Heart left ventricle (tissue), 16 donors: ENCODE results near the gene CROCC. TPM values are rescaled to one million over a fixed set of nuclear protein-coding genes. Genes with fewer than 3 reads are reported as not detected.
"Not testable (repeated sequence)": the region's sequence is repeated elsewhere in the genome, so short reads cannot be mapped to it uniquely, and the experiment has no call there.

Experiments
- ATAC-seq, 4 donors: fragments of 200-7000 bp; cut with Tn5 transposase; one replicate each; pipeline ENCODE4 v1.9.1; 2020 to 2022; ENCODE audit warnings: moderate library complexity in 4 of 4, mild to moderate bottlenecking in 3 of 4, moderate number of reproducible peaks in 1 of 4
- DNase-seq, 5 donors: peaks; one replicate each; pipeline ENCODE4 v3.0.0-alpha.2; 2020
- H3K27ac ChIP-seq, 12 donors: fragments of 200-600 bp; sonication (generic) in 4 of 12; one replicate each; pipeline versions ENCODE4 v1.5.0 to v1.8.0; 2016 to 2022; ENCODE audit warnings: mild to moderate bottlenecking in 2 of 12
- H3K27me3 ChIP-seq, 9 donors: fragments of 200-600 bp; sonication (generic) in 2 of 9; one replicate each; pipeline versions ENCODE4 v1.5.1 to v1.8.0; 2016 to 2022; ENCODE audit warnings: mild to moderate bottlenecking in 3 of 9
- H3K36me3 ChIP-seq, 9 donors: fragments of 200-600 bp; sonication (generic) in 2 of 9; one replicate each; pipeline versions ENCODE4 v1.5.0 to v1.8.0; 2018 to 2022; ENCODE audit warnings: mild to moderate bottlenecking in 2 of 9
- H3K4me1 ChIP-seq, 12 donors: fragments of 200-600 bp; sonication (generic) in 4 of 12; one replicate each; pipeline versions ENCODE4 v1.5.0 to v1.8.0; 2016 to 2022; ENCODE audit warnings: mild to moderate bottlenecking in 3 of 12
- H3K4me3 ChIP-seq, 12 donors: fragments of 200-600 bp; sonication (generic) in 4 of 12; one replicate each; pipeline versions ENCODE4 v1.5.0 to v1.8.0; 2017 to 2022; ENCODE audit warnings: mild to moderate bottlenecking in 9 of 12, moderate library complexity in 4 of 12
- H3K9me3 ChIP-seq, 12 donors: fragments of 200-600 bp; sonication (generic) in 4 of 12; one replicate each; pipeline versions ENCODE4 v1.5.0 to v1.8.0; 2016 to 2022; ENCODE audit warnings: mild to moderate bottlenecking in 1 of 12
- CTCF ChIP-seq, 12 donors: fragments of 200-600 bp; sonication (generic) in 4 of 12; IDR thresholded peaks; one replicate each; pipeline versions ENCODE4 v1.5.0 to v1.8.0; 2018 to 2022; ENCODE audit warnings: antibody characterized with exemption in 12 of 12, mild to moderate bottlenecking in 5 of 12
- POLR2A ChIP-seq, 2 donors: fragments of 450-650 bp; IDR thresholded peaks; one replicate each; pipeline ENCODE4 v1.6.1; 2017; ENCODE audit warnings: antibody characterized with exemption in 2 of 2, mild to moderate bottlenecking in 2 of 2, moderate library complexity in 2 of 2
- WGBS, 4 donors: extraction: QIAGEN DNeasy Blood & Tissue Kit in 2 of 4; methylation state at CpG; one replicate each; pipeline versions ENCODE4 v1.1.5 to v1.1.7; 2013 to 2018; 5-methylcytosine and 5-hydroxymethylcytosine counted together
- intact Hi-C, 10 donors: fragments of 100-400 bp; cut with DNase I; formaldehyde crosslinking; loops; one replicate each; pipeline versions ENCODE4 v1.11.1 to v1.14.2; 2022
- polyA plus RNA-seq, 2 donors: library from polyadenylated mRNA; stranded (reverse); fragments of 200-250 nt; gene quantifications; one replicate each; pipeline ENCODE4 v1.2.3, GENCODE V29; 2013
- total RNA-seq, 9 donors: library from RNA; depleted of rRNA in 2 of 9; stranded (reverse); fragments of >200 nt in 2 of 9; fragmentation: NEBNext Ultra II Directional in 3 of 9; extraction: Animal tissue kit (Norgen Biotek cat#: 25700) in 3 of 9; gene quantifications; one replicate each; pipeline versions ENCODE4 v1.1.0 to v1.2.4, GENCODE V29; 2016 to 2023
- donor health status: ischemic (EF 13 %, LVEDD 7.1; RV severe dilation, severe dysfunction).
- donor health status: healthy with polysubstance abuse.
- donor health status: DM: no; HTN: yes; CAD: no.
- donor health status: DM: no; HTN: no; CAD: no.
- donor health status: ischemic (EF 25% LVEDD 6.9; RV normal size, moderate dysfunction).
- donor health status: ischemic (EF 25% LVEDD 5.7; RV mildly dilated, moderate dysfunction).
- donor health status: healthy.
- donor health status: DM: yes; HTN: yes; CAD: no.
- donor health status: ischemic (EF 35%, LVEDD 5.7; RV mildly dilated, moderate dysfunction).
- donor health status: nonischemic (EF 11% LVEDD 7.7; RV severe dilation, severe dysfunction).
- donor health status: DM: yes; HTN: yes; CAD: no.
- donor health status: PGD.
- donor health status: ischemic (EF 29% LVEDD 5.4; RV normal size, mild dysfunction).
- donor health status: nonischemic (EF 23%, LVEDD 6.1; RV moderate dilation, normal function).

The CROCC gene
- total and polyA plus RNA-seq, 11 donors = 3.9 to 17.0 (median 7.6) TPM

DNA sequence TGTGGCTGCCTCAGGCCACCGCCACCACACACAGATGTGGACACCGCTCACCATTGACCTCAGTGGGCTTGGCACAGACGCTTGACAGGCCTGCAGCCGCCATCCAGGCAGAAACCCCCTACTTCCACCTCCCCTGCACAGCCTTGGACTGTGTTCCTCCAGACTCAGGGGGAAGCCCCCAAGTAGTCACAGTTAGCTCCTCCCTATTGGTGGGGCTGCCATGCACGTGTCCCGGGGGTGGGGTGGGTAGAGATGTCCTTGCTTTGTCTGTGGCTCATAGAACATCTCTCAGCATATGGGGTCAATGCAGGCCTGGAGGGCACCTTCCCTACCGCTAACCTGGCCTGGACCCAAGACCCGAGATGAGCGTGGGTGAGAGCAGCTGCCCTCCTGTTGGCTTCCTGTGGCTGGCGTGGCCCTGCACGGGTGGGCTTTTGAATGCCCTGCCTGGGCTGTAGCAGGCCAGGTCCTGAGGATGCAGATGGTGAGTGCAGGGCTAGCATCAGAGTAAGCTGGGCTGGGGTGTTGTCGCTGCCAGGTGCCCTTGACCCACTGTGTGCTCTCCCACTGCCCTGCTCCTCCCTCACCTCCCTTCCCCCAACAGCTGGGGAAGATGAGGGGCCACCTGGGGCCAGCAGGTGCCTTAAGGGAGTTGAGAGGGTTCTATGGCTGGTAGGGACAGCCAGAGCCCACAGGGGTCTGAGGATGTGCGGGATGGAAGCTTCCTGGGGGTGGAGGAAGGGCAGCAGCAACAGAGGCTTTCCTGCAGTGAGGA, 6.2 kb downstream of the CROCC start:
- no peaks in the 10 kb centered on the region for H3K9me3 ChIP-seq
- H3K36me3 ChIP-seq = peaks cover 0 to 28% (median 10%) of the 10 kb centered on the region in 9 donors
- no peak overlapping the region for H3K27ac ChIP-seq
- TF ChIP-seq CTCF (IDR thresholded peaks at IDR 0.05) (no peak), POLR2A (IDR thresholded peaks at IDR 0.05) (no peak)
- peak in 1 of 4 donors; percentile 6 for ATAC-seq
- WGBS, 4 donors = 86 to 91% (median 91%) methylated on average over 12 to 13 of the region's 13 CpGs
- no peak overlapping the region for H3K4me3 ChIP-seq
- no peaks in the 10 kb centered on the region for H3K27me3 ChIP-seq
- intact Hi-C loops = loop anchor here in 1 of 10 donors (10.0 kb wide), 1 partner anchor 203 kb away; no protein-coding TSS in a partner anchor
- H3K4me1 ChIP-seq = no peaks in the 10 kb centered on the region
- no peak for DNase-seq

DNA sequence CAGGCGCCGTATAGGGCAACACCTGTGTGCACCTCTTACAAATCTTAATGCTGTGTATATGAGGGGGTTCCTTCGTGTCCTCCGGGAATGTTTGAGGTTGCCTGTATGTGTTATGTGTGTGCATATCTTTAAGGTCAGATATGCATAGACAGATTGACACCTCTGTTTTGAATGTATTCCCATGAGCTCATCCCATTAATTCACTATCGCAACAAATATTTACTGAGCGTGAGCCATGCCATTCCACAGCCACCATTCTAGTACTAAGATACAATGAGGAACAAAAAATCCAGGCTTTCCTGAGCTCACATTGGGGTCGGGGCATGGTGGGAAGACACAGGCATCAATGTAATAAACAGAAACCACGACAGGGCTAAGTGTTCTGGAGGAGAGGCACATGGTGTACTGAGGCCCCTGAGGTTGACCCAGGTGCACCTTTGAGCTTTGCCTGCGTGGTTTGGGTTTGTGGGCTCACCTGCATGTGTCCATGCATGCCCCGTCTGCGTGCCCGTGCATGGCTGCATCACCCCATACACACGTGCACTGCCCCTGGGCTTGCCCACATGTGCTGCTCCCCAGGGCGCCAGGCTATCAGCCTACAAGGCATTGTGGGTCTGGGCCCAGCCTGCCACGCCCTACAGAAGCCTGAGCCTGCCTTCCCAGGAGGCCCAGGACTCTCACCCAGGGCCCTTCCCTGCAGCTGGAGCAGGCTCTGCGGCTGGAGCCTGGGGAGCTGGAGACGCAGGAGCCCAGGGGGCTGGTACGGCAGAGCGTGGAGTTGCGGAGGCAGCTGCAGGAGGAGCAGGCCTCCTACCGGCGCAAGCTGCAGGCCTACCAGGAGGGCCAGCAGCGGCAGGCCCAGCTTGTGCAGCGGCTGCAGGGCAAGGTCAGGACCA, 7.7 kb downstream of the CROCC start:
- peaks cover 0 to 38% (median 14%) of the 10 kb centered on the region in 9 donors for H3K36me3 ChIP-seq
- ATAC-seq = peak in 1 of 4 donors; percentile 15
- intact Hi-C loops = loop anchor here in 1 of 10 donors (10.0 kb wide), 1 partner anchor 205 kb away; no protein-coding TSS in a partner anchor
- H3K9me3 ChIP-seq, DNase-seq, H3K27me3 ChIP-seq, H3K4me1 ChIP-seq, H3K27ac ChIP-seq, H3K4me3 ChIP-seq: not testable (repeated sequence)
- 87 to 95% (median 91%) methylated on average over 22 to 24 of the region's 24 CpGs for WGBS, 4 donors

DNA sequence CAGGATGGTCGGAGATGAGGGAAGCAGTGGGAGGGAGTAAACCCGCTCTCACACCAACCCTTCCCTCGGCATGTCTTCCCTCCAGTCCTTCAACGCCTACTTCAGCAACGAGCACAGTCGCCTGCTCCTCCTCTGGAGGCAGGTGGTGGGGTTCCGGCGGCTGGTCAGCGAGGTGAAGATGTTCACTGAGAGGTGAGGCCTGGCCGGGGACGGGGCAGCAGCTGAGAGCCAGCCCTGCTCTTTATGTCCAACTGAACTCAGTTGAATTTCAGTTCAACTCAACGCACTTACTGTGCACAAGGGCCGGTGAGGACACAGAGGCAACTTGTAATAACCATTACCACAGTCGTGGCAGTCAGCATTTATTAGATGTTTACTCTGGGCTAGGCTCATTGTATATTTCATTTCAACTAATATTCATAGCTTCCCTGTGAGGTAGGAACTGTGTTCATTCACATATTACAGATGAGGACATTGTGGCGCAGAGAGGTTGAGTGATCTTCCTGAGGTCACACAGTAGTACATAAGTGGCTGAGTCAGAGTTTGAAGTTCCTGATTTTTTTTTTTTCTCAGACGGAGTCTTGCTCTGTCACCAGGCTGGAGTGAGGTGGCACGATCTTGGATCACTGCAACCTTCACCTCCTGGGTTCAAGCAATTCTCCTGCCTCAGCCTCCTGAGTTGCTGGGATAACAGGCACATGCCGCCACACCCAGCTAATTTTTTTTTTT, 9.6 kb downstream of the CROCC start:
- H3K27ac ChIP-seq, DNase-seq, intact Hi-C loops, H3K27me3 ChIP-seq, H3K4me3 ChIP-seq, ATAC-seq, H3K4me1 ChIP-seq, H3K9me3 ChIP-seq: not testable (repeated sequence)
- 85 to 91% (median 86%) methylated on average over 18 of the region's 18 CpGs for WGBS, 4 donors
- peaks cover 0 to 52% (median 16%) of the 10 kb centered on the region in 9 donors for H3K36me3 ChIP-seq

GRCh38 chr1:16933945-16934344, 12.2 kb downstream of the CROCC start:
- intact Hi-C loops, H3K9me3 ChIP-seq, H3K27ac ChIP-seq, ATAC-seq, H3K27me3 ChIP-seq, H3K4me3 ChIP-seq, H3K4me1 ChIP-seq, DNase-seq: not testable (repeated sequence)
- peaks cover 0 to 74% (median 30%) of the 10 kb centered on the region in 9 donors for H3K36me3 ChIP-seq

- intact Hi-C loops, H3K4me1 ChIP-seq, DNase-seq, H3K27me3 ChIP-seq, H3K4me3 ChIP-seq, H3K9me3 ChIP-seq, H3K27ac ChIP-seq: not testable (repeated sequence)
- peak in 2 of 4 donors; percentile 16 to 24 for ATAC-seq
- H3K36me3 ChIP-seq = peaks cover 0 to 69% (median 32%) of the 10 kb centered on the region in 9 donors
- WGBS, 4 donors = 90 to 93% (median 92%) methylated on average over 8 to 16 of the region's 16 CpGs
These were observed 14.8 kb downstream of the CROCC start for GRCh38 chr1:16936580-16936979.
